Measurements from ENCODE around the gene RALGPS1.

The RALGPS1 gene

DNA sequence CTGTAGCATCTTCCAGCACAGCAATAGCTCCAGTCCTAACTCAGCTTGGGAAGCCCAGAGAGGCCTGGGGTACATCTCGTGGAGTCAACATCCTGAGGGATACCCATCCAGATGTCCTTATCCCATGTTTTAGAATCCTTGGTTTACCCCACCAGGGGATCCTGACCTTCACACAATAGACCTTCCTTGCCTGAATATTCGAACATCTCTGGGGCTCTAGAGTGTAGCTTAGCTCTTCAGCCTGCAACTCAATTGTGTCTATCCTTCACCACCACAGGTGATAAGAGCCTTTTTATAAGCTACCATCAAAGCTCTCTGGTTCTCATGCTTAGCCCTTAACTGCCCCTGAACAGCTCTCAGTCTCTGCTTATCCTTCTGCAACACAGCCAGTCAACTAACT lies 7.5 kb upstream of the RALGPS1 start:
- DNase-seq (ENCODE audit: low read depth), result no peak

DNA sequence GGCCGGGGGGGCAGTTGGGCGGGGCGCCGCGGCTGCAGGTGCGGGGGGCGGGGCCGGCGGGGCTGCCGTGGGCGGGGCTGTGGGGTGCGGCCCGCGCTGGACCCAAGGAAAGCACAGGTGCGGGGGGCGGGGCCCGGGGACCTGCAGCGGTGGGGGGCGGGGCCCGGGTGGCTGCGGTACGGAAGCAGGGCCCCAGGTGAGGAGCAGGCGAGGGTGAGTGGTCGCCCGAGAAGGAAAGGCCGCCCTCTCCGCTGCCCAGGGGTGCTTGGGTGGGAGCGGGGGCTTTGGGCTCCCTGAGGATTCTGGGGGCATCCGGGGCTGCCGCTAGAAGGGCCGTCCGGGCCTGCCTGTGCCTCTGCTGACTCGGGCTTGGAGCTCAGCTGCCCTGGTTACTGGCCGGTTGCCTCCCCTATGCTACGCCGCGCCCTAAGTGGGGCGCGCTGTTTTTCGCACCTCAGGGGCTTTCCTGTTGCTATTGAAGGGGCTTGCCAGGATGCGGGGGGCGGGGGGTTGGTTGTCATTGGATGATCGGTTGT lies 767 bp downstream of the RALGPS1 start:
- DNase-seq (ENCODE audit: low read depth), result no peak

DNA sequence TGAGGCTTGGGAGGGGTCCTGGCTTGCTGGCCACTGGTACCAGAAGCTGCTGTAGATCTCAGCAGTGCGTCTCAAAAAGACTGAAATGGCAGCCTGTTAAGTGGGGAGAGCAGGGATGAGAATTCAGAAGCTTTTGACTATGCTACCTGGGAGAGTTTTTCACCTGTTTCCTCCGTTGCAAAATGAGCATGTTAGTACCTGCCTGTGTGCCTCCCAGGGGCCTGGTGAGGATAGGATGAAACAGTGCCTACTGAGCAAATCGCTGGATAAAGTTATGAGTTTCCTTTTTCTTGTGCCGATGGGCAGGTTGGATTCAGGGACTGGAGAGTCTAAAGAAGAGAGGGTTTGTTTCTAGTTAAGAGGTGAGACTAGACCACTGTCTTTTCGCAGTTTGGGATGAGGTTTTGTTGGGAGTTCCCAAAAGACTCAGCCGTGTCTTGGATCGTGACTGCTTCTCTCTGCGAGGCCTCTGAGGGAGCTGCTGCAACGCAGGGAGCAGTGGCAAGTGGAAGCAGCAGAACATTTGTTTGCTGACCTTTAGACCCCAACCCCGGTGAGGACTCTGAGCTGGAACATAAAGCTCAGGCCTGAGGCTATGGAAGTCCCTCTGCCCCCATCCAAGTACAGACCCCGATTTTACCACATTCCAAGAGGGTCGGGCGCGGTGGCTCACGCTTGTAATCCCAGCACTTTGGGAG lies 1.4 kb downstream of the RALGPS1 start:
- no peak for DNase-seq (ENCODE audit: low read depth)

DNA sequence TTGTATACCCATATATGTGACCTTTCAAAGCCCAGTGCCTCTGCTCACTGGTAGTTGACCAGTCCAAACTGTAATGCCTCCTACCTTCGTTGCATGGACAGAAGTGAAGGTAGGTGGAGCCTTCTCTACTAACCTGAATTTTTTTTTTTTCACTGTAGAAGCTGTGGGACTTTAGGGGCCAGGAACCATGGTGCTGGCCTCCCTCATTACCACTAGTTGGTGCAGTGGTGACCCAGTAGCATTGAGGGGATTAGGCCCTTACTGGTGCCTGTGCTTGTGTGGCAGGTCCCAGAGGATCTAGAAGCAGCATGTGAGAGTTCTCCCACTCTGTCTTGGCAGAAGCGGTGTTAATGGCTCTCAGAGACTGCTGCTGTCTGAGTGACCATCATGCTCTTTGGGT lies 2.3 kb downstream of the RALGPS1 start:
- DNase-seq (ENCODE audit: low read depth), result no peak

DNA sequence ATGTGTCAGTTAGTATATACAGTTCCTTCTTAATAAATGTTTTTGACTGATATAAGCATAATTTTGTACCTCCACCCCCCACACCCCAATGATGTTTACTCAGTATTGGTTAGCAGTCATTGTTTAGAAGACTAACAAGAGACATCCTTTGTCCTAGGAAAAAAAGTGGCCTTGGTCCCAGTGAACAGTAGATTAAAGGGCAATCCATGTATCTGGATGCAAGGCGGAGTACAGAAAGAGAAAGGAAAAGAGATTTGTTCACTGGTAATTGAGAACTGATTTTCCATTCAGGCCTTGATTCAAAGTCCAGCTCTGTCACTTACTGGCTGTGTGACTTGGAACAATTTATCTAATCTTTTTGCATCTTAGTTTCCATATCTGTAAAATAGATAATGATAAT lies 4.6 kb downstream of the RALGPS1 start:
- no peak for DNase-seq (ENCODE audit: low read depth)

DNA sequence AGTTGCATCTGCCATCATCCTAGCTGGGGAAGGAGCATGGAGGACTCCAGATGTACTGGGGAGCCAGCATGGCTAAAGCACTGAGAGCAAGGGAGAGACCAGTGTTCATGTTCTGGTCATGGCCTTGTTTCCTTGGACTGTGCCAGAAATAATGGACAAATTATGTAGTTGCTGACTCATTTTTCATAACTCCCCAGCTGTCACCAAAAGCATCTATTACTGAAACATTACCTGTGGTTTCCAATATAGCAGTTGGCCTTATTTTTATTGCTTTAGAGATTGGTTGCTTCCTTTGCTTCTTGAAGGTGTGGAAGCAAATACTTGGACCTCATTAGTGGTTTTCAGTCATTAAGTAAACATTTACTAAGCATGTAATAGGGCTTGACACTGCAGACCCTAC lies 11.3 kb downstream of the RALGPS1 start:
- no peak for DNase-seq (ENCODE audit: low read depth)

DNA sequence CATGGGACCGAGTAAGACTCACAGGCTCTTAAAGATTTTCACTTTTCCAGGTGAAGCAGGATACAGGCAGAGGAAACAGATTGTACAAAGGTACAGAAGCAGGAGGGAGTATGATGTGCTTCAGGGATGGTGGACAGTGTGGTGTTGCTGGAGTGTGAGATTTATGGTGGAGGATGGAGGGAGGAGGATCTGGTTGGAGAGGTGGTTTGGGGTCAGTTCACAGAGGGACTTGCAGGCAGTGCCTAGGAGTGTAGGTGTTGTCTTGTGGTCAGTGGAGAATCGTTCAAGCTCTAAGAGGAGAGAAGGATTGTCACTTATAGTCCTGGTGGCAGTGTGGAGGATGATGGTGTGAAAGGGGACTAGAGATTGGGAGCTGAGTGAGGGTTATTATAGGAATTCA lies 11.8 kb downstream of the RALGPS1 start:
- DNase-seq (ENCODE audit: low read depth), result no peak

DNA sequence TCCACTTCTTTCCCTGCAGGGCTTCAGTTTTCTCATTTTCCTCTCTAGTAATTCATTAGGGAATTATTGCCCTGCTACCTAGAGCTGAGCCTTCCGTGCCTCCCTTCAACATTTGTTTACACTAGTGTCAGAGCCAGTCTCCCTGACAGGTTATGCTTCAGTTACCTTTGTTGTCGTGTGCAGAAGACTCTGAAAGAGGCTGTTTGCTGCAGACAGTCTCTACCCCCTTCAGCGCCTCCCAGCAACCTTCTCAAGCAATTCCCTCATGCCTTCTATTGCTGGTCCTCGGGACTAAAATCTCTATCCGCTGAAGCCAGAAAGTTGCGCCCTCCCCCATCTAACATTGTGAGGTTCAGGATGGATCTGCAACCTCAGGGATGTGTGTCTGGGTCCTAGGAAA lies 12.8 kb downstream of the RALGPS1 start:
- no peak for DNase-seq (ENCODE audit: low read depth)

DNA sequence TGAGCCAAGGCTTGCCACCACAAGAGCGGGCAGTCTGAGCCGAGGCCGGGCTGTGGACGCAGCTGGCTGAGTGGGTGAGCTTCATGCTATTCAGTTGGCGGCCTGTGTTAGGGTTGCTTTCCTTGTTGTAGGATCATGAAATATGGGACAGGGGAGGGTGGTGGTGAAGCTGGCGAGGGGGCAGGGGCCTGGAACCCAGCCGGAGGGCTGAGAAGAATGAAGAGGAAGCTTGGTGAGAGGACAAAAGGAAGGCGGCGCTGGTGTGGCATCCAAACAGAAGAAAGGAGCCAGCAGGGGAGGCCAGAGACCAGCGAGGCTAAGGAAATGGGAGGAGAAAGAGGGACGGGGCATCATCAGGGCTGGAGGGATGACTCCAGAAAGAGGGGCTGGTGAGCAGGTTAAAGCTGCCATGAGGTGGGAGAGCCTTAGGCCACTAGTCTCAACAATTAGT lies 18.3 kb downstream of the RALGPS1 start:
- DNase-seq (ENCODE audit: low read depth), result no peak

DNA sequence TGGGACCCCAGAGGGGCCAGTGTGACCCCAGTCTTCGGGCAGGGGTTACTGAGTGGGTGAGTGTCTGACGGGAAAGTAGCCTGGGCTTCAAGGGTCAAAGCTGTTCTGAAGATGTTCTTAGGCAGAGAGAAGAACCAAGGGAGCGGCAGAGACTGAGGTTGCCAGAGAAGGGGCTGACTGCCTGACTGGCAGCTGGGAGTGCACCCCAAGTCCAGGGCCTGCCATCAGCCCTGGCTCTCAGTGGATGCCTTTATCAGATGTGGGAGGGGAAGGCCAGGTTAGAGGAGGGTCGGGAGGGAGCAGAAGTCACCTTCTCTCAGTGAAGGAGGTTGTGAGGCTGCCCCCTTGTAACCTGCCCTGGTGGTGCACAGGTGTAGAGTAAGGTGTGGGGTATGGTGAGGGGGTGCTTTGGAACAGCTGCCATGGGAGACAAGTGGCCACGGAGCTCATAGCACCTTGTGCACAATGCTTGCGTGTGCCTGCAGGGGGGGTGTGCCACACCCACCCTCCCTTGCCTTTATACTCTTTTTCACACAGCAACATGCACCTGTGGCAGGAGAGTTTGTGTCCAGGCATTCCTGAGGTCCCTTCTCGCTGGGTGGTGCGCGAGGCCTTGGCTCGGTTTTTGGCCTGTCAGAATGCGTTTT lies 18.9 kb downstream of the RALGPS1 start:
- no peak for DNase-seq (ENCODE audit: low read depth)

DNA sequence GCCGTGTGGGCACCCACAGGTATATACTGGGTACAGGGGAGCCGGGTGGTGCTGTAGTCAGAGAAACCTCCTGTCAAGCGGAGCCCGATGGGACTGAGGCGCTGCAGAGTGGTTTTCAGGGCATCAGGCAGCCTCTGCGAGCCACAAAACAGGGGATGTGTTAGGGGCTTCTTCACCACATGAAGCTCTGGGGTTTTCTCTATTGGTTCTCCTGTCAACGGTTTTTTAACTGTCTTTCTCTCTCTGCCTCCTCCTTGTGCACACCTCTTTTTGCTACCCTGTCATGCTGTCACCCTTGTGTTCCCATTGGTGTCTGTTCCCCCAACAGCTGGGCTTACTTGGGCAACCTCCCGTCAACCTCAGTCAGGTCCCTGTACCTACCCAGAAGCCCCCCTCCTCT lies 19.9 kb downstream of the RALGPS1 start:
- no peak for DNase-seq (ENCODE audit: low read depth)

DNA sequence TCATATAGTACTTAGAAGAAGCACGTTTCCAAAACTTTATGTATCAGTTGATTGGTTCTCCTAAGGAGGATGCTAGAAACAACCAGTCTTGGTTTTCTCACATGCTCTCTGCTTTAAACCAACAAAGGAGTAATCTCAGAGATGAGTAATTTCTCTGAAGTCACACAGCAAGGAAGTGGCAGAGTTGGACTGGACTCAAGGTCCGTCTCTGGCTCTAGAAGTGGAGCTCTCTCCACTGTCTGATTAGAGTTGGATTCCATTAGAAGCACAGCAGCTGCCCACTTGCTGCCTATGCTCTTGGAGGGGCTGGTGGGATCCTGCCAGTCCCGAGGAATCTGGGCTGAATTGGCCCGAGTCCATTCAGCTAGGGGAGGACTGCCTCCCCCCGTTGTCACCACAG lies 21.0 kb downstream of the RALGPS1 start:
- DNase-seq (ENCODE audit: low read depth), result no peak

DNA sequence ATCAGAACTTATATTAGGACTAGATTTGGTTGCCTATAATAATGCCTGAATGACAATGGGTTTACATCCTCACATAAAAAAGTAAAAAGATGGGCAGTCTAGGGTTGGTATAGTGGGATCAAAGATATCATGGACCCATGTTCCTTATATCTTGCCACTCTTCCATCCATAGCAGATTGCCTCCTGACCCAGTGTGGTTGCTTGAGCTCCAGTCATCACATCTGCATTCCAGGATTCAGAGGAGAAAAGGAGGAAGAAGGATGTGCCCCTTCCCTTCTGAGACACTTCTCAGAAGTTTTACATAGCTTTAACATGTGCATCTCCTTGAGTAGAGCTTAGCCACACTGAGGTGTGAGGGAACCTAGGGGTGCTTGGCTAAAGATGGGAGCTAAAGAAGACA lies 22.9 kb downstream of the RALGPS1 start:
- no peak for DNase-seq (ENCODE audit: low read depth)

DNA sequence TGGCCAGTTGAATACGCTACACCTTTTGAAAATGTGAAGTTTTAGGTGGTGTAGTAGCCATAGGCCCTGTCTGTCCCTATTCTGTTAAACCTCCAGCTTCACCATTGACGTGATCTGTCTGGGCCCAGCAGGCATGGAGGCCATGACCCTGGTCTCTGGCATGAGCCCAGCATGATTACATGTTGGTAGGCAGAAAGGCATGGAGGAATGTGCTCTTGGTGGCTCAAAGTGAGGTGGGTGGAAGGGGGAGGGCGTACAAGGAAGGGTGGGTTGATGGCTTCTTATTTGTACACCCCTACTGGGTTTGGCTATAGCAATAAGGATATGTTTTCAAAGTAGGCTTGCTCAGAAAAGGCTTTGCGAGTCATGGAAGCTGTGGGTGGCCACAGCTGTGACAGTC lies 23.7 kb downstream of the RALGPS1 start:
- DNase-seq (ENCODE audit: low read depth), result no peak

DNA sequence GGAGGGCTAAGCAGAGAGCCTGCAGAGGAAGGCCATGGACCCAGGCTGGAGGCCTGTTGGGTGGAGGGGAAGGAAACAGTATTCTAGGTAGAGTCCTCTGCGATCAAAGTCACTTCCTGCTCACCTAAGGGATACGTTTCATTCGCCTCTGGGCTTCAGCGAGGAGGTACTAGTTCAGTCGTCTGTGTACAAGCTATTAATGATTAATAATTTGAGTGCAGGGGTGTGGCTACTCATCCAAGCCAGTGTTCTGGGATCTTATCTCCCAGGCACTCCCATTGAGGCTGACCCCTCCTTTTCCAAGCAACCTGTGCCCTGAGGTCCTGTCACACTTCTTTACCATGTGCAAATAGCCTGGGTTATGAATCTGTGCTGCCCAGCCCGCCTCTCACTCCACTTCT lies 25.2 kb downstream of the RALGPS1 start:
- no peak for DNase-seq (ENCODE audit: low read depth)

DNA sequence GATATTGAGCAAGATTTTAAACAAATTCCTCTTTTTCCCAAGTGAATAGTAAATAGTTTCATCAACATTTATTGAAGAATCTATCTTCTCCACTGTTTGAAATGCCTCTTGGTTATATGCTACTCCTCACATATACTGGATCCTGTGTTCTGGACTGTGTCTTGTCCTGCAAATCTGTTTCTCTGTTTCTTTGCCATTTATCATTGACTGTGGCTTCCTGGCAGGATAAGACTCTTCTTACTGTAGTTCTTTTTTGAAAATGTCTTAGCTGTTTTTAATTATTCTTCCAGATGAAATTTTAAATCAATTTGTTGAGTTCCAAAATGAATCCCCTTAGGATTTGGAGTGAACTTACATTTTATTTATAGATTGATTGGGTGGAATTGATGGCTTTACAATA lies 27.8 kb downstream of the RALGPS1 start:
- DNase-seq (ENCODE audit: low read depth), result no peak

DNA sequence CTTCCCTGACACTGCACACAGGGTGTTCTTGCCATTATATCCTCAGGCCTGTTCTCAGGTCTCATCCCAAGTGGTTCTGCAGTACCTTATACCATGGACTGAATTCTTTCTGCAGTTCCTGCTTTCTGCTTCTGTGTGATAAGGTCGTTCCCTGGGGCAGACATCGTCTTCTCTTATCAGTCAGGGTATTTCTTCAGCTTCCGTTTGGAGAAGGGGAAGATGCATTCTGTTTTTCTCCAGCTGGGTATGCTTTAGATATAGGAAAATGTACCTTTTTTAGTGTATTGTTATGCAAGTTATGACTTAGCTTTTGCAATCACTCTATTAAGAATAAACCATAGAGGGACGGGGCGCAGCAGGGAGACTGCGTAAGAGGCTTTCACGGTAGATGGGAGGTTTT lies 31.1 kb downstream of the RALGPS1 start:
- no peak for DNase-seq (ENCODE audit: low read depth)

DNA sequence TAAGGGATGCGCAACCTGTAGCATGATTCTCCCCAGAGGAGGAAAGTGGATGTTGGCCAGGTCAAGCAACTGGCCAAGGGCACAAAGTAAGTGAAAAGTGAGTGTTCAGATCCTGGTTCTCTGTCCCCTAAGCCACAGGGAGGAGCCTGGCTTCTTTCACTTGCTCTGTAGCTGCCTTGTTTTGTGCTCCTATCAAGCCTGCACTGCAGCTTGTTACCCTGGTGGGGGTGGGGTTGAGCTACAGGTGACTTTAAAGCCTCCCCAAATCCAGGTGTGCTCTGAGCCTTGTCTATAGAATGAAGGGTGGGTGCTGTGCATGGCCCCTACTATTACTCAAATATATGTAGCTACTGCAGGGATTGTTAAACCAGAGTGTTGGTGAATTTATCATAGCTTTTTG lies 32.9 kb downstream of the RALGPS1 start:
- no peak for DNase-seq (ENCODE audit: low read depth)

DNA sequence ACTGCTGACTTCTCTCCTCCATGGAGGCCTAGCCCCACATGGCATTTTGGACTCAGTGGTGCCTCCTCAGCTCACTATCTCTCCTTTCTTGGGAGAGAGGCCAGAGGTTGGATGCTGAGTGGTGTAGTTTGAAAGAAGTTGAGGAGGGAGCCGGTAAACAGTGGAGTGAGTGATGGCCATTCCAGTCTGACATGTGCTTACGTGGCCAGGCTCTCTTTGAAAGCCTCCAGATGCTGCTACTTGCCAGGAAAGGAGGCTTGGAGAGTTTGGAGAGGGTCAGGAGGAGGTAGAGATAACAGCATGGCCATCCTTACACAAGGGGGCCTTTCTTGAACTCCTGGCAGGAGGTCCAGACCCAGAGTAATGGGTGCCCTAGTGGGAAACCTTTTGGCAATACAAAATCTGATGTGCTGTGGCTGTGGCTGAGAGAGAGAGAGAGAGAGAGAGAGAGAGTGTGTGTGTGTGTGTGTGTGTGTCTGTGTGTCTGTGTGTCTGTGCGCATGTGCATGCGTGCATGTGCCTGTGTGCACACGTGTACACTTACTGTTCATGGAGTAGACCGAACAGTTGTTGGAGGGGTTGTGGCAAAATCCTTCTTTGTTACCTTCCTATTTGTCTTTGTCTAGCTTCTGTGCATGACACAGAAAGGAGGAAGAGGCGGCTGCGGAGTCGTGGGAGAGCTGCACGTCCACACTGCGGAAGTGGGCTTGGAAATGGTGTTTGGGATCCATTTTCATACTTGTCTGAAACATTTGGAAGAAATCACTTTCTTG lies 37.8 kb downstream of the RALGPS1 start:
- DNase-seq (ENCODE audit: low read depth), result no peak

DNA sequence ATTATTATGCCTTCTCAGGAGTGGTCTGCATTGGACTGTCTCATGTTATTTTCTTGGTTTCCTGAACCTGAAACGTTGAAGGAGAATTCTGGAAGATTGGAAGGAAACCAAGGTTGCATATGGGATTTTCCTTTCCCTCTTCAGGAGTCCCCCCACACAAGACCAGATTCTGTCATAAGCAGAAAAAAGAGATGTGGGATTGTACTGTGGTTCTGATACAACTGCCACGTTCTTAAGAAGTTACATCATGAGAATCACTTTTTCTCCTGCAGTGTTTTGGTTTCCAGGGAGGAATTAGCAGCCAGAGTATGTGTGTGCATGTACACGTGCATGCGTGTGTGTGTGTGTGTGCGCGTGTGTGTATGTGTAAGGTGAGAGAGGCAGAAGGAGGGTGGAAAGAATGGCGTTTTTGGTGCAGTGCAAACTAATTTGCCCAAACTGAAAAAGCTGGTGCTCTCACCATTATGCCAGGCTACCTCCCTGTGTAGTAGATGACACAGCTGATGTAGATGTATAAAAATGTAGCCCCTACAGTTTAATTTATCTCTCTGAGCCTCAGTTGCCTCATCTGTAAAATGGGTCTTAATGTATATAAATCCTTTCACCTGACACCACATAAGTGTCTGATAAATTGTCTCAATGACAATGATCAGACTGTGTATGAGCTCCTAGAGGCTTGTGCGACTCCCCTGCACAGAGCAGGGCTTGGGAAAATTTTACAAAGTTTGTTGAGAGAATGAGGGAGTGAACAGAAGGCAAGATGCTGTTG lies 38.6 kb downstream of the RALGPS1 start:
- no peak for DNase-seq (ENCODE audit: low read depth)

DNA sequence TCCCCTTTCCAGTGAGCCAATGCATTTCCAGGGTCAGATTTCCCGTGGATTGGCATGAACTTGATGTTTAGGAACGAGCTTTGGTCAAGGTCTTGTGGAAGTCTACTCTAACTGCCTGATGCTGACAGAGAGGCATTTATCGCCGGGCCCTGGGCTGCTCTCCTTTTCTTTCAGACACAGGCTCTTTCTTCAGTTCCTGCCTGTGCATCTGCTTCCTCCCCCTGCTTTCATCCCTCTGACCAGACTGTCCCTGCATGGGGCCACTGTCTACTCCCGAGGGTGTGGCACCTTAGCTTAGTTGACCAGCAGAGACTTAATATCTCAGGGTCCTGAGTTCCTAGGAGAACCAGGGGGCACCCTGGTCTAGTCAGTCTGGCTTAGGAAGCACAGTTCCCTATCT lies 41.2 kb downstream of the RALGPS1 start:
- no peak for DNase-seq (ENCODE audit: low read depth)
